HepG2 (cell line): Measurements from ENCODE around the gene NEIL3. TPM values are rescaled to one million over a fixed set of nuclear protein-coding genes. Genes with fewer than 3 reads are reported as not detected.
A peak's percentile ranks its signal among the peaks of the same experiment; 100 is the strongest.

Experiments used
- ATAC-seq: fragments of 200-7000 bp; cut with Tn5 transposase; 3 replicates; pipeline ENCODE4 v1.9.1; 2020; ENCODE audit warnings: mild to moderate bottlenecking, moderate library complexity
- BruUV-seq: library from RNA; stranded (reverse); fragments of 400-500 nt; replicated peaks from 2 replicates; lab custom pipeline; 2021; lab: Mats Ljungman, UMichigan
- CTCF ChIA-PET: fragments of 300-600 bp; formaldehyde crosslinking; extraction: SDS; loops from one replicate; lab custom pipeline; 2021; ENCODE audit warnings: low total read pairs, inconsistent platforms, low intra/inter-chr PET ratio; lab: Yijun Ruan, JAX
- POLR2A ChIA-PET: fragments of 350-600 bp; sonication (Branson Sonifier 250); formaldehyde crosslinking; loops from one replicate; lab custom pipeline; 2020; ENCODE audit warnings: antibody characterized with exemption, inconsistent platforms; lab: Yijun Ruan, JAX
- DNase-seq: peaks from one replicate; pipeline ENCODE4 v3.0.0-alpha.2; 2015; ENCODE audit warnings: low spot score
- FAIRE-seq: peaks from 3 replicates; lab custom pipeline; 2011; peaks lifted over from hg19 to GRCh38; lab: Jason Lieb, UNC
- H2AFZ ChIP-seq: one replicate; pipeline ENCODE4 v1.6.1; 2011; ENCODE audit warnings: low read length, inconsistent platforms
- H3K27ac ChIP-seq: fragments of 300-600 bp; 3 replicates; pipeline ENCODE4 v1.8.0; 2011; ENCODE audit warnings: mixed run types, mild to moderate bottlenecking, mixed read lengths, low read length, inconsistent platforms; ENCODE audit not compliant: insufficient read depth; ENCODE audit errors: extremely low read length
- H3K27me3 ChIP-seq, 2 experiments: fragments of 200-600 bp in 1 of 2; 2 replicates in 1 of 2; 3 replicates in 1 of 2; pipeline versions ENCODE4 v1.6.0 to v1.8.0; 2011; ENCODE audit warnings: low read length in 2 of 2, mild to moderate bottlenecking in 2 of 2, moderate library complexity in 2 of 2, inconsistent platforms in 1 of 2; ENCODE audit not compliant: insufficient read depth in 2 of 2, control insufficient read depth in 1 of 2
- H3K36me3 ChIP-seq, 2 experiments: fragments of 200-600 bp in 1 of 2; replicated peaks in 1 of 2; 2 replicates in 1 of 2; 3 replicates in 1 of 2; pipeline versions ENCODE4 v1.5.1 to v1.8.0; 2011; ENCODE audit warnings: low read length in 2 of 2, inconsistent platforms in 1 of 2; ENCODE audit not compliant: insufficient read depth in 2 of 2, control insufficient read depth in 1 of 2
- H3K4me1 ChIP-seq: 2 replicates; pipeline ENCODE4 v1.5.1; 2012; ENCODE audit warnings: low read length, inconsistent platforms; ENCODE audit not compliant: insufficient read depth
- H3K4me2 ChIP-seq: 2 replicates; pipeline ENCODE4 v1.6.0; 2011; ENCODE audit warnings: low read depth, low read length, inconsistent platforms
- H3K4me3 ChIP-seq, 3 experiments: fragments of 200-600 bp in 1 of 3; sonication (generic), shearing (Covaris generic) in 1 of 3; replicated peaks in 1 of 3; 2 replicates each; pipeline ENCODE4 v1.5.1; 2011 to 2016; ENCODE audit warnings: low read length in 3 of 3, inconsistent platforms in 2 of 3, low read depth in 2 of 3, mild to moderate bottlenecking in 2 of 3, control low read depth in 1 of 3, mixed read lengths in 1 of 3; ENCODE audit not compliant: insufficient read depth in 1 of 3
- H3K79me2 ChIP-seq: one replicate; pipeline ENCODE4 v1.6.1; 2011; ENCODE audit warnings: low read length, inconsistent platforms; ENCODE audit not compliant: insufficient read depth
- H3K9ac ChIP-seq: 2 replicates; pipeline ENCODE4 v1.6.0; 2011; ENCODE audit warnings: mild to moderate bottlenecking, low read depth, low read length, inconsistent platforms; ENCODE audit not compliant: insufficient read depth
- H3K9me3 ChIP-seq: 2 replicates; pipeline ENCODE4 v1.5.1; 2012; ENCODE audit warnings: mild to moderate bottlenecking, low read length
- H4K20me1 ChIP-seq: 2 replicates; pipeline ENCODE4 v1.6.0; 2011; ENCODE audit warnings: inconsistent platforms, mild to moderate bottlenecking, low read length, moderate library complexity; ENCODE audit not compliant: insufficient read depth
- CREB1 ChIP-seq, 2 experiments: fragments of 450-650 bp in 1 of 2; IDR thresholded peaks; 2 replicates each; pipeline ENCODE4 v1.6.1; 2016 to 2017; ENCODE audit warnings: control low read depth in 1 of 2, mild to moderate bottlenecking in 1 of 2, missing compliant biosample characterization in 1 of 2, missing genetic modification characterization in 1 of 2
- ELF1 ChIP-seq: sonication (generic); formaldehyde crosslinking; IDR thresholded peaks from 2 replicates; pipeline ENCODE4 v1.4.0; 2020; ENCODE audit warnings: missing genetic modification reagents
- FOSL2 ChIP-seq: sonication (generic); formaldehyde crosslinking; IDR thresholded peaks from 2 replicates; pipeline ENCODE4 v1.4.0; 2020; ENCODE audit warnings: missing genetic modification reagents
- JUN ChIP-seq: sonication (generic); formaldehyde crosslinking; IDR thresholded peaks from 2 replicates; pipeline ENCODE4 v1.4.0; 2020; ENCODE audit warnings: mild to moderate bottlenecking, missing genetic modification reagents
- KAT8 ChIP-seq: IDR thresholded peaks from 2 replicates; pipeline ENCODE4 v1.6.1; 2016; ENCODE audit warnings: missing genetic modification reagents, missing compliant biosample characterization
- KDM2A ChIP-seq: sonication (generic); formaldehyde crosslinking; IDR thresholded peaks from 2 replicates; pipeline ENCODE4 v1.4.0; 2020; ENCODE audit warnings: low read depth, missing genetic modification reagents, borderline replicate concordance
- KLF11 ChIP-seq: IDR thresholded peaks from 2 replicates; pipeline ENCODE4 v1.6.1; 2016; ENCODE audit warnings: missing compliant biosample characterization
- MAZ ChIP-seq, 2 experiments: sonication (generic) in 1 of 2; formaldehyde crosslinking in 1 of 2; IDR thresholded peaks; 2 replicates each; pipeline versions ENCODE4 v1.5.0 to v1.6.1; 2012 to 2020; ENCODE audit warnings: low read depth in 2 of 2, mild to moderate bottlenecking in 2 of 2, borderline replicate concordance in 1 of 2, improper control_type of control experiment in 1 of 2, low read length in 1 of 2, missing genetic modification reagents in 1 of 2, moderate library complexity in 1 of 2
- MZF1 ChIP-seq: sonication (generic); formaldehyde crosslinking; IDR thresholded peaks from 2 replicates; pipeline ENCODE4 v1.8.1; 2023; ENCODE audit warnings: mild to moderate bottlenecking, missing genetic modification reagents, borderline replicate concordance
- NAIF1 ChIP-seq: sonication (generic); formaldehyde crosslinking; IDR thresholded peaks from 2 replicates; pipeline ENCODE4 v1.5.0; 2020; ENCODE audit warnings: mild to moderate bottlenecking, missing genetic modification reagents, borderline replicate concordance
- NFYC ChIP-seq: IDR thresholded peaks from 2 replicates; pipeline ENCODE4 v1.6.1; 2016; ENCODE audit warnings: missing genetic modification reagents, missing compliant biosample characterization
- PPARG ChIP-seq: conservative IDR thresholded peaks from 2 replicates; pipeline ENCODE4 v1.6.1; 2016; ENCODE audit warnings: missing biosample characterization, missing genetic modification reagents
- TEAD3 ChIP-seq: optimal IDR thresholded peaks from 2 replicates; pipeline ENCODE3; 2016; ENCODE audit warnings: borderline replicate concordance
- ZNF598 ChIP-seq: sonication (generic); formaldehyde crosslinking; IDR thresholded peaks from 2 replicates; pipeline ENCODE4 v1.5.1; 2020; ENCODE audit warnings: mild to moderate bottlenecking, missing genetic modification reagents, borderline replicate concordance
- ZNF607 ChIP-seq: sonication (generic); formaldehyde crosslinking; IDR thresholded peaks from 2 replicates; pipeline ENCODE4 v1.5.1; 2020; ENCODE audit warnings: missing genetic modification reagents, mild to moderate bottlenecking, borderline replicate concordance
- ZNF768 ChIP-seq: sonication (generic); formaldehyde crosslinking; IDR thresholded peaks from 2 replicates; pipeline ENCODE4 v1.4.0; 2020; ENCODE audit warnings: missing genetic modification reagents
- ZNF816 ChIP-seq: sonication (generic); formaldehyde crosslinking; IDR thresholded peaks from 2 replicates; pipeline ENCODE4 v1.8.0; 2022; ENCODE audit warnings: missing genetic modification reagents, mild to moderate bottlenecking, borderline replicate concordance
- WGBS: methylation state at CpG from one replicate; pipeline ENCODE4 v1.1.6; 2017; ENCODE audit warnings: low lambda C conversion rate; 5-methylcytosine and 5-hydroxymethylcytosine counted together
- in situ Hi-C: cut with HindIII; loops from 2 replicates; pipeline ENCODE4 v1.10.0; 2017; ENCODE audit warnings: low pct_unique_long_range_greater_than_20kb; ENCODE audit not compliant: extremely low pct_ligation_motif_present
- intact Hi-C: fragments of 100-400 bp; cut with micrococcal nuclease; formaldehyde crosslinking; loops from one replicate; pipeline ENCODE4 v1.10.0; 2022; ENCODE audit not compliant: unreplicated experiment
- polyA plus RNA-seq, 8 experiments: library from polyadenylated mRNA; depleted of rRNA in 3 of 8; stranded (reverse) in 7 of 8; unstranded in 1 of 8; fragments of >200 nt; fragmentation: Illumina TruSeq in 4 of 8; extraction: Trizol in 4 of 8; gene quantifications; 2 replicates each; pipeline versions ENCODE4 v1.2.1 to v1.2.3, GENCODE V29; 2011 to 2016; ENCODE audit warnings: low read depth in 4 of 8, missing spikeins in 1 of 8, mixed read lengths in 1 of 8; ENCODE audit not compliant: insufficient read depth in 1 of 8
- total RNA-seq, 5 experiments: library from RNA; depleted of rRNA; stranded (reverse); fragments of >200 nt; fragmentation: Illumina TruSeq; extraction: Trizol; gene quantifications; 2 replicates each; pipeline ENCODE4 v1.2.3, GENCODE V29; 2016; ENCODE audit warnings: low read depth in 1 of 5
- TF ChIP-seq, protein P1 (sequence below): sonication (generic); formaldehyde crosslinking; IDR thresholded peaks from 2 replicates; pipeline ENCODE4 v1.4.0; 2020; ENCODE audit warnings: missing genetic modification reagents, borderline replicate concordance
- TF ChIP-seq, protein P2 (sequence below), 2 experiments: sonication (generic) in 1 of 2; formaldehyde crosslinking in 1 of 2; IDR thresholded peaks; 2 replicates each; pipeline versions ENCODE4 v1.4.0 to v1.6.1; 2018 to 2020; ENCODE audit warnings: missing genetic modification reagents in 2 of 2, borderline replicate concordance in 1 of 2, low read depth in 1 of 2, mild to moderate bottlenecking in 1 of 2, missing biosample characterization in 1 of 2
- TF ChIP-seq, protein P3 (sequence below): sonication (generic); formaldehyde crosslinking; IDR thresholded peaks from 2 replicates; pipeline ENCODE4 v1.4.0; 2020; ENCODE audit warnings: missing genetic modification reagents

The NEIL3 gene
- total and polyA plus RNA-seq, 2 of the 13 experiments (the other 11 are each of a cell fraction or from before 2014, with no cell fraction given): 3.5 to 8.4 TPM

DNA sequence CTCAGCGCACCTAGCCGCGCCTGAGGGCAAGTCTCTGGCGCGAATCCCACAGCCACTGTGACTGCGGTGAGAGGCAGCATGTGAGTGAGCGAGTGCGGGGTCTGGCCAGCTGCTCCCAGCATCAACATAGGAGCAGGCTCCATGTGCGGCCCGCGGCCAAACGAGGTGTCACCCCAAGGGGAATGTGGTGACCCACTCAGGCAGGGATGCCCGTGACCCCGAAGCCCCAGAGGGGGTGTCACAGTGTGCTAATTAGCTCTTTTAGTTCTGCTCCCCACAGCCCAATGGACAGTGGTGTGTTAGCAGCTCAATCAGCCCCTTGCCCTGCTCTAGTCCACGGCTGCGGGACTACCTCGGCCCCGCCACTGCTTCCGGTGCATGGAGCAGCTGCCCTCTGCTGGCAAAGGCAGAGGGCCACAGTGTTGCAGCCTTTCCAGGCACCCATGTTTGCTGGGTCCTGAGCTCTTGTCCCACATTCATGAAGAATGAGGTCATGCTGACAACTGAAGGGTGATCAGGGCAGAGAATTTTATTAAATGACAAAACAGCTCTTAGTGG is 71.1 kb downstream of the NEIL3 start:
- in situ Hi-C loops (no loop called here), intact Hi-C loops (loop anchor here (1.0 kb wide), 1 partner anchor 131 kb away; no protein-coding TSS in a partner anchor)
- no TSS peak for BruUV-seq
- H3K9ac ChIP-seq: no peak overlapping the region
- H3K4me2 ChIP-seq: peak overlapping the region; percentile 8
- peak; percentile 100 for ATAC-seq
- ChIA-PET CTCF (interaction anchor here (0.6 kb wide), 1 partner anchor 130 kb away, joined by 3 read pairs; no protein-coding TSS in a partner anchor), POLR2A (no interaction called here)
- 75% methylated on average over 10 of the region's 19 CpGs for WGBS
- H2AFZ ChIP-seq: no peak overlapping the region
- no peaks in the 10 kb centered on the region for H3K27me3 ChIP-seq
- H3K4me3 ChIP-seq: no peak overlapping the region; a peak in 1 of 6 replicates
- H3K27ac ChIP-seq: no peak overlapping the region
- no peaks in the 10 kb centered on the region for H3K36me3 ChIP-seq
- FAIRE-seq: no peak
- no peaks in the 10 kb centered on the region for H3K79me2 ChIP-seq
- DNase-seq: peak; percentile 64
- H4K20me1 ChIP-seq: no peaks in the 10 kb centered on the region
- H3K9me3 ChIP-seq: no peaks in the 10 kb centered on the region
- H3K4me1 ChIP-seq: 0 out of 2 replicates have a peak, but pooled peaks cover 5% of the 10 kb centered on the region
- TF ChIP-seq ELF1: peak; percentile 66
- no peak for TF ChIP-seq PPARG (CRISPR knock-in tag)
- no peak for TF ChIP-seq NAIF1 (CRISPR knock-in tag)
- TF ChIP-seq, protein P1, sequence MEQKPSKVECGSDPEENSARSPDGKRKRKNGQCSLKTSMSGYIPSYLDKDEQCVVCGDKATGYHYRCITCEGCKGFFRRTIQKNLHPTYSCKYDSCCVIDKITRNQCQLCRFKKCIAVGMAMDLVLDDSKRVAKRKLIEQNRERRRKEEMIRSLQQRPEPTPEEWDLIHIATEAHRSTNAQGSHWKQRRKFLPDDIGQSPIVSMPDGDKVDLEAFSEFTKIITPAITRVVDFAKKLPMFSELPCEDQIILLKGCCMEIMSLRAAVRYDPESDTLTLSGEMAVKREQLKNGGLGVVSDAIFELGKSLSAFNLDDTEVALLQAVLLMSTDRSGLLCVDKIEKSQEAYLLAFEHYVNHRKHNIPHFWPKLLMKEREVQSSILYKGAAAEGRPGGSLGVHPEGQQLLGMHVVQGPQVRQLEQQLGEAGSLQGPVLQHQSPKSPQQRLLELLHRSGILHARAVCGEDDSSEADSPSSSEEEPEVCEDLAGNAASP: no peak
- TF ChIP-seq KAT8 (CRISPR knock-in tag): peak; percentile 22; the same call in 1 of the 2 replicates
- TF ChIP-seq, protein P2, sequence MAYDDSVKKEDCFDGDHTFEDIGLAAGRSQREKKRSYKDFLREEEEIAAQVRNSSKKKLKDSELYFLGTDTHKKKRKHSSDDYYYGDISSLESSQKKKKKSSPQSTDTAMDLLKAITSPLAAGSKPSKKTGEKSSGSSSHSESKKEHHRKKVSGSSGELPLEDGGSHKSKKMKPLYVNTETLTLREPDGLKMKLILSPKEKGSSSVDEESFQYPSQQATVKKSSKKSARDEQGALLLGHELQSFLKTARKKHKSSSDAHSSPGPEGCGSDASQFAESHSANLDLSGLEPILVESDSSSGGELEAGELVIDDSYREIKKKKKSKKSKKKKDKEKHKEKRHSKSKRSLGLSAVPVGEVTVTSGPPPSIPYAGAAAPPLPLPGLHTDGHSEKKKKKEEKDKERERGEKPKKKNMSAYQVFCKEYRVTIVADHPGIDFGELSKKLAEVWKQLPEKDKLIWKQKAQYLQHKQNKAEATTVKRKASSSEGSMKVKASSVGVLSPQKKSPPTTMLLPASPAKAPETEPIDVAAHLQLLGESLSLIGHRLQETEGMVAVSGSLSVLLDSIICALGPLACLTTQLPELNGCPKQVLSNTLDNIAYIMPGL (CRISPR knock-in tag; IDR thresholded peaks at IDR 0.05; ENCODE audit: borderline replicate concordance in 1 of 2, low read depth in 1 of 2): peak; percentile 32 to 58; a peak in 1 of 4 replicates
- TF ChIP-seq, protein P3, sequence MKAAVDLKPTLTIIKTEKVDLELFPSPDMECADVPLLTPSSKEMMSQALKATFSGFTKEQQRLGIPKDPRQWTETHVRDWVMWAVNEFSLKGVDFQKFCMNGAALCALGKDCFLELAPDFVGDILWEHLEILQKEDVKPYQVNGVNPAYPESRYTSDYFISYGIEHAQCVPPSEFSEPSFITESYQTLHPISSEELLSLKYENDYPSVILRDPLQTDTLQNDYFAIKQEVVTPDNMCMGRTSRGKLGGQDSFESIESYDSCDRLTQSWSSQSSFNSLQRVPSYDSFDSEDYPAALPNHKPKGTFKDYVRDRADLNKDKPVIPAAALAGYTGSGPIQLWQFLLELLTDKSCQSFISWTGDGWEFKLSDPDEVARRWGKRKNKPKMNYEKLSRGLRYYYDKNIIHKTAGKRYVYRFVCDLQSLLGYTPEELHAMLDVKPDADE (CRISPR knock-in tag): no peak
- TF ChIP-seq KDM2A (CRISPR knock-in tag): peak; percentile 83
- 0 out of 2 replicates have a peak, but pooled peaks have one; percentile 29 for TF ChIP-seq ZNF768 (CRISPR knock-in tag)
- no peak for TF ChIP-seq MZF1 (CRISPR knock-in tag)
- TF ChIP-seq KLF11 (CRISPR knock-in tag): no peak
- TF ChIP-seq MAZ (IDR thresholded peaks at IDR 0.05; ENCODE audit: borderline replicate concordance, low read depth, low read length): no peak
- TF ChIP-seq MAZ (CRISPR knock-in tag; IDR thresholded peaks at IDR 0.05; ENCODE audit: low read depth): no peak
- 0 out of 2 replicates have a peak, but pooled peaks have one; percentile 37 for TF ChIP-seq FOSL2 (CRISPR knock-in tag)
- peak; percentile 83 for TF ChIP-seq JUN (CRISPR knock-in tag)
- TF ChIP-seq ZNF598 (CRISPR knock-in tag): peak; percentile 44; the same call in 1 of the 2 replicates
- TF ChIP-seq ZNF607 (CRISPR knock-in tag): no peak
- TF ChIP-seq CREB1 (IDR thresholded peaks at IDR 0.05): no peak
- no peak for TF ChIP-seq CREB1 (CRISPR knock-in tag; IDR thresholded peaks at IDR 0.05)
- no peak for TF ChIP-seq TEAD3 (CRISPR knock-in tag)
- TF ChIP-seq ZNF816: no peak
- no peak for TF ChIP-seq NFYC (CRISPR knock-in tag)
